Stimulated activated naive CD8-positive, alpha-beta T cell treated with anti-CD3 and anti-CD28 coated beads, Interleukin-15, Interleukin-2, amounts not matched to agents 100 U/mL and 50 U/mL, for 24 hours (primary cell): ENCODE measurements around the gene MTOR.
"Not testable (repeated sequence)": the region's sequence is repeated elsewhere in the genome, so short reads cannot be mapped to it uniquely, and the experiment has no call there.

Experiments used
- ATAC-seq: fragments of 150-1000 bp; cut with Tn5 transposase; one replicate; pipeline ENCODE4 v1.10.0; 2021
- DNase-seq: peaks from one replicate; pipeline ENCODE4 v3.0.0; 2021

The MTOR gene

DNA sequence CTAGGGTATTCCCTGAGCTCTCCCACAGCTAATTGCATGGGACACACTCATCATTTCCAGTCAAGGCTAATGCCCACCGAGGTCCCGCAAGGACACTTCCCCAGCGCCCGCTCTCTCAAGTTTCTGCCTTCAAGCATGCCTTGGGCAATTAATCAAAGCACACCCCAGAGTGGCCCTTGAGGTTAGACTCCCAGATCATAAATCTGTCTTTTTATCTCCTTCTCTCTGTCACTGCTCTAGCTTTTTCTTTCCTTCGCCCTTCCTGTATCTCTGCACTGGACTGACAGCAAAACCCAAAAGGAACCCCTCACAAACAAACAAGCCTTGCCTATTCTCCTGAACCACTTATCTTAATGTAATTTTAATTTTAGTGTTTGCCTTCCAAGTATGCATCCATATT is 154.8 kb downstream of the MTOR start:
- ATAC-seq: no peak
- DNase-seq: no peak

DNA sequence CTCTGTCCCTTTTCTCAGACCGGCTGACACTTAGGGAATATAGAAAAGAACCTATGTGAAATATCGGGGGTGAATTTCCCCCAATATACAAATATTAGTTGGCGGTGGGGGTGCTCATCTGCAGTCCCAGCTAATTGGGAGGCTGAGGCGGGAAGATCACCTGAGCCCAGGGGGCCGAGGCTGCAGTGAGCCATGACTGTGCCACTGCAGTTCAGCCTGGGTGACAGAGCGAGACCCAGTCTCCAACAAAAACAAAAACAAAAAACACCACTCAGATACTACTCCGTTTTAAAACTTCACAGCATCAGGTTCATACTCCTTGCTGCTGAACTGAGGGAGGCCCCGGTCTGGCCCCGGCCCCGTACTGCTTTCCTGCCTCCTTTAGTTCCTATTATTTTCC is 156.8 kb downstream of the MTOR start:
- no peak for DNase-seq
- no peak for ATAC-seq

DNA sequence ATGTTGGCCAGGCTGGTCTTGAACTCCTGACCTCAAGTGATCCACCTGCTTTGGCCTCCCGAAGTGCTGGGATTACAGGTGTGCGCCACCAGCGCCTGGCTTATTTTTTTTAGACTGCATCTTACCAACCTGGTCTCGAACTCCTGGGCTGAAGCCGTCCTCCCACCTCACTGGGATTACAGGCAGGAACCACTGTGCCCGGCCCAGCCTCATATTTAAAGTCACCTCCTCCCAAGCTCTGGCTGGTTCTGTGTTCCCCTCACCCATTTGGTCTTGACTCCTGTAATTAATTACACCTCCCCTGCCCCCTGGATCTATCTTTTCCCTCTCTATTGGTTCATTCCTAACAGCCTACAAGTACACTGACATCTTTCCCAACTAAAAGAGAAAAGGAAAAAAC is 161.0 kb downstream of the MTOR start:
- no peak for DNase-seq

DNA sequence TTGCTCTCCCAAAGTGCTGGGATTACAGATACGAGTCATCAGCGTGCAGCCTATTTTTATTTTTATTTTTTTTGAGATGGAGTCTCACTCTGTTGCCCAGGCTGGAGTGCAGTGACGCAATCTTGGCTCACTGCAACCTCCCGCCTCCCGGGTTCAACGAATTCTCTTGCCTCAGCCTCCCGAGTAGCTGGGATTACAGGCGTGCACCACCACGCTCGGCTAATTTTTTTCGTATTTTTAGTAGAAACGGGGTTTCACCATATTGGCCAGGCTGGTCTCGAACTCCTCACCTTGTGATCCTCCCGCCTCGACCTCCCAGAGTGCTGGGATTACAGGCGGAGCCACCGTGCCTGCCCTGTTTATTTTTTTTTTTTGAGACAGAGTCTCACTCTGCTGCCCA is 161.5 kb downstream of the MTOR start:
- not testable (repeated sequence) for ATAC-seq, DNase-seq

More for the DNA sequence above, 161.0 kb downstream of the MTOR start:
- no peak for ATAC-seq

DNA sequence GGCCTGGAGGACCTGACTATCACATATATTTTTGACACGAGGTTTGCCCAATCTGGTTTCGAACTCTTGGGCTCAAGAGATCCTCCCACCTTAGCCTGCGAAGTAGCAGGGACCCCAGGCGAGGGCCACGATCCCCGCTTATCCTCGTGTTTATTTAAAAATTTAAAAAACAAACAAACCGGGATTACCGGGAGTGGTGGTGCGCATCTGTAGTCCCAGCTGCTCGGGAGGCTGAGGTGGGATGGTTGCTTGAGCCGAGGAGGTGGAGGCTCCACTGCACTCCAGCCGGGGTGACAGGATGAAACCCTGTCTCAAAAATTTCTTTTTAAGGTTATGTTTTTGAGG is 162.2 kb downstream of the MTOR start:
- ATAC-seq (no peak), DNase-seq (no peak)

DNA sequence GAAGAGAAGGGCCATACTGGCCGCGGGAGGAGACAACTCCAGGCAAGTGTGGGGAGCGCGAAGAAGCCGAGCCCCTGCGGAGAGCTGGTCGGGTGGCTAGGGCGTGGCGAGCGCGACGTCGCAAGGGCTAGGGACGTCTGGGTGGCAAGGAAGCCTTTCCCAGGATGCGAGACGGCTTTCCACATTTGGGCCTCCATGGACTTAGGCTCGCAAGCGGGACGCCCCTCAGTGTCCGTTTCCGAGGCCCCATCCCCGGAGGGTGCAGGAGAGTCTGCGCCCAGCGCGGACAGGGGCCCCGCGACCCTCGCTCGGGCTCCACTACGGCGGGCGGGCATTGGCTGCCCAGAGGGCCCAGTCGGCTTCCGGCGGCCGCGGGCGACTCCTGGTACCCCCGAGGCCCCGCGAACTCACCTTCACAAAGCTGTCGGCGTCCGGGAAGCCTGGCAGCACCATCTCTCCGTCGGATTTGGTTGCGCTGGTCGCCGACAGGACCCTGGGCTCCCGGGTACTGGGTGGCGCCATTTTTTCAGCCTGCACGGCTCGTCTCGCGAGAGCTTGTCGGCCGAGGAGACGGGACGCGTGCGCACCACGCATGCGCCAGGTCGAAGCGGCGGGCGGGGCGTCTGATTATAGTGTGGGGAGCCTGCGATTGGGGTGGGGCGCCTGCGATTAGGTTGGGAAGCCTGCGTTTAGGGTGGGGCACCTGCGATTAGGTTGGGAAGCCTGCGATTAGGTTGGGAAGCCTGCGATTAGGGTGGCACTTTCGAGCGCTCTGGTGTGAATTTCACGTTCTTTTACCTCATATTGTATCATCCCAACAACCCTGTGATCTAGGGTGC is 162.8 kb downstream of the MTOR start, which contains the start of gene EXOSC10:
EXOSC10 (minus strand) TSS at position 560 of the 839 bp plus-strand sequence; CDS start at position 522, 38 bp downstream.
- ATAC-seq (peak; percentile 96), DNase-seq (peak; percentile 97)

DNA sequence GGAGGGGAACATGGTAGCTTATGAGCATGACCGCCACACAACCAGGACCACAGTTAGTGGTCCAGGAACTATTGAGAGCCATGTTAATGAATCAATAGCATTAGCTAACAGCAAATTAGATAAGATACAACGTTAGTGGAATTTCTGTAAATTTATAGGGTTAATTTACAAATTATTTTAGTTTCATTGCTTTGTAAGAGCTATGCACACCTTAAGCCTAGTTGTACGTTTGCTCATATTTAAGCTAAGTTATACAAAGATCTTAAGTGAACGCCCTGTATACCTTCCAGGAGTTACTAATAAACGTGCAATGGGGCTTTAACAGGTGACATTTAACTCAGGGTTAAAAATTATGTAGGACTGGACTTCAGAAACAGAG is 163.4 kb downstream of the MTOR start:
- ATAC-seq: no peak

DNA sequence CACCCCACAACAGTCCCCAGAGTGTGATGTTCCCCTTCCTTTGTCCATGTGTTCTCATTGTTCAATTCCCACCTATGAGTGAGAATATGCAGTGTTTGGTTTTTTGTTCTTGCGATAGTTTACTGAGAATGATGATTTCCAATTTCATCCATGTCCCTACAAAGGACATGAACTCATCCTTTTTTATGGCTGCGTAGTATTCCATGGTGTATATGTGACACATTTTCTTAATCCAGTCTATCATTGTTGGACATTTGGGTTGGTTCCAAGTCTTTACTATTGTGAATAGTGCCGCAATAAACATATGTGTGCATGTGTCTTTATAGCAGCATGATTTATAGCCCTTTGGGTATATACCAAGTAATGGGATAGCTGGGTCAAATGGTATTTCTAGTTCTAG is 178.6 kb downstream of the MTOR start:
- DNase-seq, ATAC-seq: not testable (repeated sequence)

More for the DNA sequence above, 163.4 kb downstream of the MTOR start:
- DNase-seq: no peak

DNA sequence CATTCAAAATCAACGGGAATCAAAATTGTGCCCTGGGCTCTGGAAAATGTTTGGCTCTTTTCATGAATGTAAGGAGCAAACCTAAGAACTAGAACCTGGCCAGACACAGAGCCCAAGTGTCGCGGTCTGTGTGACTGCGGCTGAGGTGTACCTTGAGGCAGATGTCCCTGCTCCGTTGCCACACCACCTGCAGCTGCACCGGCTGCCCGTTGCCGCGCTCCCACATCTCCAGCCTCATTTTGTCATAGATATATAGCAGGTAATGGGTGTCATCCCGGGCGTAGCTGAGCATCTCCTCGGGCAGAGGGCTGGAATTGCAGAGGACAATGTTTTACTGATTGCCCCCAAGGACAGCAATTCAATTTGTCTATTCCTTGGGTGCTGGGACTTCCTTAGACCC is 181.4 kb downstream of the MTOR start:
- DNase-seq (no peak), ATAC-seq (no peak)

DNA sequence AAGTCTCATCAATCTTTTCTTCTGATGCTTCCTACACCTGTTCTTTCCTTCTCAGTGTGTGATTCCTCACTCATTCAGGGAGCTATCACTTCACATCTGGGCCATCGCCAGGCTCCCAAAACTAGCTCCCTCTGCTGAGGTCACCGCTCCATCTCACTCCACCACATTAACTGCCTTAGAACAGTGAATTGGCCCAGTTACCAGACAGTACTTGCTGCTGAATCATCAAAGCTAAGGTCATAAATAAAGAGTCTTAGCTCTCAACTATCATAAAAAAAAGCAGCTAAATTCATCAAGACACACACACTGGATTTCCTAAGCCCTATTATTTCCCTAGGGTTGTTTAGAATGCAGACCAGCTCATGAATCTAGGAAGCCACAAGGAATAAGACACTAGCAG is 183.7 kb downstream of the MTOR start:
- DNase-seq (no peak), ATAC-seq (no peak)

DNA sequence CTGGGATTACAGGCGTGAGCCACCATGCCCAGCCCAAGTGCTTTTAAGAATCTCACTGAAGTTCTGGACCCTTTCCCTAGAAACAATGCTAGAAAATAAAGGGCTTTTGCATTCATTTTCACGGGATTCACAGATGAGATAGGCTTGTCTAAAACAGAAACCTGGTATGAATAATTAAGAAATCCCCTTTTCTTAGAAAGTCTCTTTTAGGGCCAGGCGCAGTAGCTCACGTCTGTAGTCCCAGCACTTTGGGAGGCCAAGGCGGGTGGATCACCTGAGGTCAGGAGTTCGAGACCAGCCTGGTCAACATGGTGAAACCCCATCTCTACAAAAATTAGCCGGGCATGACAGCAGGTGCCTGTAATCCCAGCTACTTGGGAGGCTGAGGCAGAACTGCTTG is 189.0 kb downstream of the MTOR start:
- not testable (repeated sequence) for DNase-seq, ATAC-seq

DNA sequence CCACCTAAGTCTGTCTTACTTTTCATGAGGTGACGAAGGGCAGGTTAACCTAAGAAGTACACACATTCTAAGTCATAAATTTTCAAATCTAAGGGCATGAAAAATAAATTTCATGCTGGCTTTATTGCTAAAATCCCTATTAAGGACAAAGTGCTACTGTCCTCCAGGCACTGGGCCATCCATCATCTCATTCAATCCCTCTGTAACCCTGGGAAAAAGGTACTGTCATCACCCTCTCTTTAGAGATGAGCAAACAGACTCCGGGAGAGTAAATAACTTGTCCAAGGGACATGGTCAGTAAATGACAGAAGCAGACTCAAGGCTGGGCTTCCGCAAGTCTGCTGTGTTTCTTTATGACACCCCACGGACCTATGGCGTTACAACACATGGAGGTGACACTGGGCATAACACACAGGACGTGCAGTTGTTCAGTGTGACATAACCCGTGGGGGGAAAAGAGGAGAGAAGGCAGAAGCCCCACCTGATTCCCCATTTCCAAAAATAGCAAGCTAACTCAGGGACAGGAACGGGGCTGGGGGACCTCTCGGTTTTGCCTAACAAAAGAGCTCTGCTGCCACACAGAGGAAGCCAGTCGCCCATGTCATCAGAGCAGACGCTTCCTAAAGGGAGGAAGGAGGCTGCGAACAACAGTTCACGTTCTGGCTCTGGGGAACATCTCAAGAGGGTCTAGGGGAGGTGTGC is 190.0 kb downstream of the MTOR start:
- ATAC-seq (no peak), DNase-seq (no peak)

DNA sequence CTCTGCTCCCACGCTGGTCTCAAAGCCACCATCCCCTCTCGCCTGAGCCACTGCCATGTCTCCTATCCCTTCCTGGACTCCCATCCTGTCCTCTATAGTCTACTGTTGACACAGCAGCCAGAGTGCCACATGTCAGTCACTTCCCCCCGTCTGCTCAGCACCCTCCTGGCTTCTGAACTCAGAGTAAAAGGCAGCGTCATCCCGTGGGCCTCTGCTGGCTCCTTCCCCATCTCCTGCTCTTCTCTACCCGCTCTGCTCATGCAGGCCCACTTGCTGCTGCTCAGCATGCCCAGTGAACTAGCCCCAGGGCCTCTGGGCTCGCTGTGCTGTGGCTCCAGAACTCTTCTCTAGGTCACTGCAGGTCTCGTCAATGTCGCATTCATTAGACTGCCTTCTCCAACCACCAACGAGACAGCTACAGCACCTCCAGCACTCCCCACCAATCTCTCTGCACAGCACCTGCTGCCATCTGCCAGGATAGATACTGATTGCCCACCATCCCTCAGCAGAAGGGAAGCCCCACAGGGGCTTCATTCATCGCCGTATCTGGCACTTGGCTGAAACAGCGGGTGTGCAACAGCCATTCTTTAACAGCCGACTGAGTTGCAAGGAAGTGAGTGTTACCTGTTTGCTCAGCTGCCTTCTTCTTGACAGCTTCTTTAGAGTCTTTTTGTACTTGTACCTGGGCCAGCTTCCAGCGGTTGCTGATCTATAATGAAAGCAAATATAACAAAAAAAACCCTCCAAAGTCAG is 190.7 kb downstream of the MTOR start:
- no peak for ATAC-seq
- DNase-seq: no peak

DNA sequence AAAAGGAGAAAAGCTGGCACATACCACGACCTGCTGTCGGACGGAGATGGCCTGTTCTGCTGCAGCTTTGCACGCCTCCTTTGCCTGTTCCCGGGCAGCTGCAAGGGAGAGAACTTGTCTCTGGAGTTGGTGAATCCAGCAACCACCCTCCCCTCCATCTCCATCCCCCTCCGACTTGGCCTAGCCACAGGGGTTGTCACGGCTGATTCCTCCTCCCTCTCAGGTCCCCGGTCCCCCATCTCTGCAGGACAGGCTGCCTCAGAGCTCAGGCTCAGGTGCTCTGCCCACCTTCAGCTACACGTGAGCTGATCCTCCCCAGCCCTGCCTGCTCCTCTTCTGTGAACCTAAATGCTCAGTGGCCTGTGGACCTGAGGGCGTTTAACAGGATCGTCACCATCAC is 191.5 kb downstream of the MTOR start:
- ATAC-seq: no peak
- DNase-seq: no peak

DNA sequence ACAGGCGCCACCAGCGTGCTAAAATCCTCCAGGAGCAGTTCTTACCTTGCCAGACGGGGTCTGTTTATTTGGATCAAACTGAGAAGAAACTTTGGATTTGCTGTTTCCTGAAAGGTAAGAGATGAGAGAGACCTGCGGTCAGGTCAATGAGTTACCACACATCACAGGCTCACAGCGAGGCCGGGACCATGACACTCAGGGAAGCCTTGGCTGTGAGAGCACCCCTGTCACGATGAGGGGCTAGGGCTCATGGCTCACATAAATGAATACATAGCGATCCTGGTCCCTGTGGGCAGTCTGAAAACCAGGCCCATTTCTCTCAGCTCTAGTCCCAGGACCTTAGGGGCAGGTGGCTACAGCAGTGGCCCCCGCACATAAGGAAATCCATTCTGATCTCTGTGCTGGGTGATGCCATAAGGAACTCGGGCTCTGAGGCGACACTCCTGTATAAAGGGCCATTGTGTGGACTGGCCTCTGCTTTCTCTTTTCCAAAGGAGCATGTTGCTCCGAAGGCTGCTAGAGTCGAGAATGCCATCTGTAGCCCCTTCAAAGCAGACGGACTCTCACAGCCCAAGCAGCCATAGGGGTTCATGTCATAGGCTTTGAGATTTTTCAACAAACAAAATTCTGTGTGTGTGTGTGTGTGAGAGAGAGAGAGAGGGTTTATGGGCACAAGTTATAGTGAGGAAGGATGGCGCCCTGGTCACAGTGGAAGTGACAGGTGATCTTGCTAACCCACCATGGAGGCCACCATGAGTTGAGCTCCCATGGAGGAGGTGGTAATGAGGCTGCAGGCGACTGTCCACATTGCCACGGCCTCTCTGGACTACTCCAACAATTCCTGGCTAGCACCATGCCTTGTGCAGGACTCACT is 193.5 kb downstream of the MTOR start:
- no peak for DNase-seq
- ATAC-seq: no peak

DNA sequence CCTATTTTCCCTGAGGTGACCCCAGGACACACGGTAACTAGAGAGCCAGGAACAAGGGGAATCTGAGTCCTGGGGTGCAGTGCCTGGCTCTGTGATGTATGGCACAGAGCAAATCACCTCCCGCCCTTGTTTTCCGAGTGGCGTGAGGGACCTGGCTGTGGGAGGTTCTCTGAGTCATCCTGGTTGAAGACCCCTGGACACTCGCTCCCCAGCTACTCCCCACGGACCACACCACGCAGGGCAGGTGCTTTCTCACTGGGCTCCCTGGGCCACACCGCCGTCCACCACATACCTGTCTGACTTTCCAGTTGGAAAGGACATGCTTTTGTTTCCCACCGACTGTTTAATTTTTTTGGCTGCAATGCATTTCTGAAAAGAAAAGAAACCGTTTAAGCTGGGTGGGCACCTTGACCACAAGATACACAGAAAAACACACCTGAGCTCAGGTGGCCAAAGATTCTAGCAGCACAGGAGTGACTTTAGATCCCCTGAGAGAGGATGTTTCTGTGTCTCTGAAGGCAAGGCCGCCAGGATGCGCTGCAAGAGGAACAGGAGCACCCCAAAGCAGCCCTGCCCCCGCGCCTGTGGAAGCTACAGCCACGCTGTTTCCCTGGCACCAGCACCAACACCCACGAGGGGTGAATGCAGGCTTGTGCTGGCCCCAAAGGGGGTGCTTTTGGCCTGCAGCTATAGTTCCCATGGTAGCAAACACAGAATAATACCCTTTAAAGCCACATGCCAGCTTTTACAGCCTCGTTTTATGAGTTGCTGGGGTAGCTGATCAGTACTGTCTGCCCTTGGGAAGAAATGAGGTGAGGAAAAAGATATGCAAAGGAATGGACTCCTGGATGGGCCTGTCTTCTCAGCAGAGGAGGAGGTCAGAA is 194.4 kb downstream of the MTOR start:
- DNase-seq: no peak
- no peak for ATAC-seq

DNA sequence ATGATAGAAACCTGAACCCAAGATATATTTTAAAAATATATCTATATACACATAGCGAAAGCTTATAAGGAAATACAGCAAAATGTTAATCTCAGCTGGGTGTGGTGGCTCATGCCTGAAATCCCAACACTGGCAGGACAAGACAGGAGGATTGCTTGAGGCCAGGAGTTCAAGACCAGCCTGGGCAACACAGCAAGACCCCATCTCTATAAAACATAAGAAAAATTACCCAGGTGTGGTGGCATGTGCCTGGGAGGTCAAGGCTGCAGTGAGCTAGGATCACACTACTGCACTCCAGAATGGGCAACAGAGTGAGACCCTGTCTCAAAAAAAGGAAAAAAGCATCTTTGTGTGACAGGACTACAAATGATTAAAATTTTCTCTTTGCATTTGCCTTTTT is 196.6 kb downstream of the MTOR start:
- no peak for ATAC-seq
- no peak for DNase-seq

DNA sequence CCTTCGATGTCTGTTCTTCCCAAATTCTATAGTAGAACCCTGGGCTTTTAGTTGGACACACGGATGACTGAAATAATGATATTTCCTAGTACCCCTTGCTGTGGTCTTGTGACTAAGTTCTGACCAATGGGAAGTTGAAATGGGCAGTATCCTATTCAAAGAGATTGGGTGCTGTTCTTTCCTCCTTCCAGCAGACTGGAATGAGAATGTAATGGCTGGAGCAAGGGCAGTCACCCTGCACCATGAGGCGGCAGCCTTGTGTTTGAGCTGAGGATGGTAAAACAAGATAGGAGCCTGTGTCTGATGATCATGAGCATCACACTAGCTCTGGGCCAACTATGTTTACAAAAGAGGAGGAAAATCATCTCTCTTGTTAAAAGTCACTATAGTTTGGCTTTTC is 197.4 kb downstream of the MTOR start:
- DNase-seq (no peak), ATAC-seq (no peak)

DNA sequence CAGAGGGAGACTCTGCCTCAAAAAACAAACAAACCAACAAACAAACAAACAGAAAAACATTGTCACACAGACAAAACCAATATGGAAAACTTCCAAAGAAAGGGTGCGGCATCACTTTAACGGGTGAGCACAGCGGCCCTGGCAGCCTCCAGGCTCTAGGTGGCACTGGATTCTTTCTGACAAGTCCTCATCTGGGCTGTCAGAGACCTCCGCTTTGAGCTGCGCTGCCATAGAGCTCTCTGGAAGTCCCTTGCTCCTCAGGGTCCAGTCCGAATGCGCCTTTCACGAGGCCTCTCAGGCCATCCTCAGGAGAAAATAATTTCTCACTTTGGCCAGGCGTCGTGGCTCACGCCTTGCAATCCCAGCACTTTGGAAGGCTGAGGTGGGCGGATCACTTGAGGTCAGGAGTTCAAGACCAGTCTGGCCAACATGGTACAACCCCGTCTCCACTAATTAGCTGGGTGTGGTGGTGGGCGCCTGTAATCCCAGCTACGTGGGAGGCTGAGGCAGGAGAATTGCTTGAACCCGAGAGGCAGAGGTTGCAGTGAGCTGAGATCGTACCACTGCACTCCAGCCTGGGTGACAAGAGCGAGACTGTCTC is 198.3 kb downstream of the MTOR start:
- DNase-seq, ATAC-seq: not testable (repeated sequence)

DNA sequence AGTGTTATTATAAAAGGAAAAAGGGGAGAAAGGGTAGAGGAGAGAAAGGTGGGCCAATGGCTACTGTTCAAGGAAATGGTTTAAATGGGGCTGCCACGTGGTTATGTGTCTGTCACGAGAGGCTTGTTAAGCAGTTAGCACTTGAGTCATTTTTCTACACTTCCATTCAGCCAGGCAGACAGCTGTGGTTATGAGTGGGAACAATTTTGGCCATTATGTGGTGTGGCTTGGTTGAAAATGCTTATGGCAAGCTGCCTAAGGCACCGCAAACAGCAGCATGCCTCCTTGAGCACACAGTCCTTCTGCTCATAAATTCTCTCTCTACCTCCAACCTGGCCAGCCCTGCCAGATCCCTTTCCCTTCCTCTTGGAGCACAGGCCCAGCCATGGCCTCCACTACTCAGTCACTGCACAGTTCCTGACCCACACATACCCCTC is 199.4 kb downstream of the MTOR start:
- DNase-seq: peak; percentile 47

More for the DNA sequence above, 199.4 kb downstream of the MTOR start:
- ATAC-seq: peak; percentile 16
